Measurements from ENCODE around the gene DPF3. TPM values are rescaled to one million over a fixed set of nuclear protein-coding genes. Genes with fewer than 3 reads are reported as not detected.

DPF3 gene
- total RNA-seq, 1 donor from 2014 or later = 0.11 TPM

GRCh38 chr14:72869407-72870329 lies 24.2 kb downstream of the DPF3 start:
- Histone ChIP-seq H3K27ac (no peak overlapping the region), H3K9me3 (no peaks in the 10 kb centered on the region), H3K36me3 (no peaks in the 10 kb centered on the region), H3K4me1 (no peaks in the 10 kb centered on the region), H3K27me3 (no peaks in the 10 kb centered on the region), H3K4me3 (no peak overlapping the region)
- TF ChIP-seq CTCF (IDR thresholded peaks at IDR 0.05) = no peak
- DNase-seq (ENCODE audit: low spot score in 2 of 2) = no peak
- intact Hi-C loops (cut with DNase I) = no loop called here

DNA sequence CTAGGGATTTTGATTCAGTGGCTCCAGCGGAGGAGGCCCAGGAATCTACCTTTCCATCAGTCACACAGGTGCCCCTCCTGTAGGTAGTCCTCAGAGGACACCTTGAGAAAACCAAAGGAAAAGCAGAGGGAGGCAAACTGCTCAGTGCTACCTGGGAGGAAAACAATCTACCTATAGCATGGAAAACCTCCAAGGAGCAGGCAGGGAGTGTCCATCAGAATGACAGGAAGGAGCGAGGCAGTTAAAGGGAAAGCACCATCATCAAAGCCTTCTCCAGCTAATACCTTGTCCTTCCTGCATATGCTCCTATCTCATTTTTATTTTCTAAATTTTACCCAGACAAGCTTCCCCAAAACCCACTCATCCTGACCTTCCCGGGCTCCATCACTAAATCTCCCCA lies 25.4 kb downstream of the DPF3 start:
- Histone ChIP-seq H3K9me3 (no peaks in the 10 kb centered on the region), H3K4me1 (no peaks in the 10 kb centered on the region)

DNA sequence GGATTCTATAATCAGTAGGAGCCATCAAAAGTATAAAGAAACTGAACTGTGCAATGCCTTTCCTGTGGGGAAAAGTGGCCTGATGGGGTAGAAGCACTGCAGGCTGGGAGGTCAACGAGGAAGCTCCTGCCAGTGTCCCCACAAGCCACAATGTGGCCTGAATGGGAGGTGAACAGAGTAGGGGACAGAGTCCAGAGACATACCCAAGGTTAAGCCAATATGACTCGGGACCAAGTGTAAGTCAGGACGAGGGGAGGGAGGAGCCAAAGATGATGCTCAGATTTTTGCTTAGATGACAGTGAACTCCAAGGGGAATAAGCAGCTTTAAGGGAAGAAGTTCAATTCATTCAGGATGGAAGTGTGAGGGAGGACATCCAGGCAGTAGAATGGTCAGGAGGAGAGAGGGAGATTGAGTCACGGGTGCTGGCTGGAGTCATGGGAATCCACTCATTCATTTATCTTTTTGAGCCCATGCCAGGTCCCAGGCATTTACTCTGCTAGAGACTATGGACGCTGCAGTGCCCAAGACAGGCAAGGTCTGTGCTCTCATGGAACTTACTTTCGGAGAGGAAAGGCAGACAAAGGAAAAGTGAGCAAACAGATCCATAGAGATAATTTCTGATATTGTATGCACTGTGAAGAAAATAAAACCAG lies 29.1 kb downstream of the DPF3 start:
- Histone ChIP-seq H3K27ac (no peak overlapping the region), H3K4me3 (no peak overlapping the region), H3K9me3 (no peaks in the 10 kb centered on the region), H3K27me3 (no peaks in the 10 kb centered on the region), H3K36me3 (no peaks in the 10 kb centered on the region), H3K4me1 (no peaks in the 10 kb centered on the region)
- intact Hi-C loops (cut with DNase I) = no loop called here
- no peak for TF ChIP-seq CTCF (IDR thresholded peaks at IDR 0.05)
- DNase-seq (ENCODE audit: low spot score in 2 of 2) = no peak

More for the DNA sequence above, 25.4 kb downstream of the DPF3 start:
- Histone ChIP-seq H3K27me3 (no peaks in the 10 kb centered on the region), H3K27ac (no peak overlapping the region), H3K4me3 (no peak overlapping the region), H3K36me3 (no peaks in the 10 kb centered on the region)
- no peak for TF ChIP-seq CTCF (IDR thresholded peaks at IDR 0.05)
- DNase-seq (ENCODE audit: low spot score in 2 of 2) = no peak
- intact Hi-C loops (cut with DNase I) = no loop called here

DNA sequence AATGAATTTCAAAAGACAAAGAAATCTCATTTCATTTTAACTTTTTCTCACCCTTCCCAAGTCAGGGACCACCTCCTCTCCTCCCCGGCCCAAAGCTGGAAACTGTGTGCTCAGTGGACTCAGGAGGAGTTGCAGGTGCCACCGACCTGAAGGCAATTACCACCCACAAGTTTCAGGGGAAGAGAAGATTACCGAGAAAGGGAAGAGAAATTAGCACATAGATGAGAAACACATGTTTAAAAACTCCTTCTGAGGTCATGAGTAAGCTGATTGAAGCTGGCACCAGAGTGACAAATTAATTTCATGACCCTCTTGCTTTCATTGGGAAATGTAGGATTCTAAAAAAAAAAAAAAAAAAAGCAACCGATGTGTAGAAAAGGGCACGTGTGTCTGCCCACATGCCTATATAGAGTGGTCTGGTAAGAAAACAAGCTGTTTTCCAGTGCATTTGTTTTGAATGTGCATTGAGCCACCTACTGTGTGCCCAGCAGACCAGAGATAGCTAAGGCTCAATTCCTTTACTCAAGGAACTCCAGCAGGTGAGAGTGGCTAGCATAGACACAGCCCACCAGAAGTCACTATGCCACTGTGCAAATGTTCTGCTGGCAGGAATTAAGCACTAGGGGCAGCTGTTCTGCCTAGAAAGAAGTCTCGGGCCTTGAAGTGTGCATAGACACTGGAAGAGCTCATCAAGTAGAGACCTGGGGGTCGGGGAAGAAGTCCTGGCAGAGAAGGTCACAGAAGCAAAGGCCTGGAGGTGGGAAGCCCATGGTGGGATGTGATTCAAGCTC lies 30.5 kb downstream of the DPF3 start:
- Histone ChIP-seq H3K4me1 (no peaks in the 10 kb centered on the region), H3K27me3 (no peaks in the 10 kb centered on the region), H3K36me3 (no peaks in the 10 kb centered on the region), H3K27ac (no peak overlapping the region), H3K9me3 (no peaks in the 10 kb centered on the region), H3K4me3 (no peak overlapping the region)
- intact Hi-C loops (cut with DNase I) = no loop called here
- no peak for TF ChIP-seq CTCF (IDR thresholded peaks at IDR 0.05)
- no peak for DNase-seq (ENCODE audit: low spot score in 2 of 2)

- TF ChIP-seq CTCF (IDR thresholded peaks at IDR 0.05) = no peak
- H3K27me3 ChIP-seq = no peaks in the 10 kb centered on the region
- intact Hi-C loops (cut with DNase I) = no loop called here
- H3K4me1 ChIP-seq = no peaks in the 10 kb centered on the region
- no peaks in the 10 kb centered on the region for H3K9me3 ChIP-seq
- H3K4me3 ChIP-seq = no peak overlapping the region
- H3K27ac ChIP-seq = no peak overlapping the region
- H3K36me3 ChIP-seq = no peaks in the 10 kb centered on the region
- DNase-seq (ENCODE audit: low spot score in 2 of 2) = no peak
Observed at GRCh38 chr14:72856530-72857266, 37.2 kb downstream of the DPF3 start.

Measured in ascending aorta (tissue), 2 donors.